ENCODE data around the gene IQCE.

DNA sequence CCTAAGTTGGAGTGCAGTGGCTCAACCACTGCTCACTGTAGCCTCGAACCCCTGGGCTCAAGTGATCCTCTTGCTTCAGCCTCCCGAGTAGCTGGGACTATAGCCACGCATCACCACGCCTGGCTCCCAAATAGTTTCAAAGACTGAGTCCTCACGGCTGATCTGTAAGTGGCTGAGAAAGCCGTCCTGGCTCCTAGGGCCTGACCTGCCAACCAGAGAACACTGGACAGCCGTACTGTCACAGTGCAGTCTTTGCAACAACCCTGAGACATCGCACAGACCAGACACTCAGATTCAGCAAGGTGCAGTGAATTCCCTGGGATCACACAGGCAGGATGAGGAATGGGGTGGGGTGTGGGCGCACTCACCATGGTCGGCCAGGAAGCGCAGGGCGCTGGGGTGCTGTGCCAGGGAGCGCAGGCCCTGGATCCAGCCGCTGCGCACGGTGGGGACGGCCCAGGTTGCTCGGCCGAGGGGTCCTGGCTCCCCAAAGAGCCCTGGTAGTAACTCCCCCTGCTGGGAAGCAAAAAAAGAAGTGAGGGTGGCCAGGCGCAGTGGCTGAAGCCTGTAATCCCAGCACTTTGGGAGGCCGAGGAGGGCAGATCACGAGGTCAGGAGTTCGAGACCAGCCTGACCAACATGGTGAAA lies 14.1 kb upstream of the IQCE start:
- TF ChIP-seq NFIC (IDR thresholded peaks at IDR 0.05; ENCODE audit: low read depth, low read length) (no peak), NFYB (IDR thresholded peaks at IDR 0.05; ENCODE audit: insufficient read depth, low read depth, low read length) (no peak), SUZ12 (IDR thresholded peaks at IDR 0.05; ENCODE audit: unreplicated experiment) (no peak), CREB1 (IDR thresholded peaks at IDR 0.05; ENCODE audit: low read depth) (no peak), ZZZ3 (IDR thresholded peaks at IDR 0.05; ENCODE audit: control insufficient read depth, insufficient read length, low read depth) (no peak), POLR2A (IDR thresholded peaks at IDR 0.05; ENCODE audit: low read depth, low read length) (no peak)
- TF ChIP-seq, protein P1, sequence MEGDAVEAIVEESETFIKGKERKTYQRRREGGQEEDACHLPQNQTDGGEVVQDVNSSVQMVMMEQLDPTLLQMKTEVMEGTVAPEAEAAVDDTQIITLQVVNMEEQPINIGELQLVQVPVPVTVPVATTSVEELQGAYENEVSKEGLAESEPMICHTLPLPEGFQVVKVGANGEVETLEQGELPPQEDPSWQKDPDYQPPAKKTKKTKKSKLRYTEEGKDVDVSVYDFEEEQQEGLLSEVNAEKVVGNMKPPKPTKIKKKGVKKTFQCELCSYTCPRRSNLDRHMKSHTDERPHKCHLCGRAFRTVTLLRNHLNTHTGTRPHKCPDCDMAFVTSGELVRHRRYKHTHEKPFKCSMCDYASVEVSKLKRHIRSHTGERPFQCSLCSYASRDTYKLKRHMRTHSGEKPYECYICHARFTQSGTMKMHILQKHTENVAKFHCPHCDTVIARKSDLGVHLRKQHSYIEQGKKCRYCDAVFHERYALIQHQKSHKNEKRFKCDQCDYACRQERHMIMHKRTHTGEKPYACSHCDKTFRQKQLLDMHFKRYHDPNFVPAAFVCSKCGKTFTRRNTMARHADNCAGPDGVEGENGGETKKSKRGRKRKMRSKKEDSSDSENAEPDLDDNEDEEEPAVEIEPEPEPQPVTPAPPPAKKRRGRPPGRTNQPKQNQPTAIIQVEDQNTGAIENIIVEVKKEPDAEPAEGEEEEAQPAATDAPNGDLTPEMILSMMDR (IDR thresholded peaks at IDR 0.05 in 2 of 3, conservative IDR thresholded peaks at IDR 0.05 in 1 of 3; ENCODE audit: control insufficient read depth in 2 of 3, extremely low read depth in 1 of 3, insufficient read depth in 1 of 3, low read depth in 3 of 3, low read length in 3 of 3): no peak
- TF ChIP-seq, protein P2, sequence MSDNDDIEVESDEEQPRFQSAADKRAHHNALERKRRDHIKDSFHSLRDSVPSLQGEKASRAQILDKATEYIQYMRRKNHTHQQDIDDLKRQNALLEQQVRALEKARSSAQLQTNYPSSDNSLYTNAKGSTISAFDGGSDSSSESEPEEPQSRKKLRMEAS (IDR thresholded peaks at IDR 0.05; ENCODE audit: low read depth, low read length): no peak
